Urinary bladder (tissue), 4 donors: Measurements from ENCODE around the gene MNS1. TPM values are rescaled to one million over a fixed set of nuclear protein-coding genes. Genes with fewer than 3 reads are reported as not detected.
"Not testable (repeated sequence)": the region's sequence is repeated elsewhere in the genome, so short reads cannot be mapped to it uniquely, and the experiment has no call there.

Experiments used
- DNase-seq: peaks from one replicate; pipeline ENCODE4 v3.0.0-alpha.2; 2015; ENCODE audit errors: extremely low spot score
- H3K27ac ChIP-seq: one replicate; pipeline ENCODE4 v1.5.1; 2013; ENCODE audit warnings: low read depth, mild to moderate bottlenecking, moderate library complexity
- H3K36me3 ChIP-seq: one replicate; pipeline ENCODE4 v1.6.1; 2013; ENCODE audit warnings: mild to moderate bottlenecking, moderate library complexity; ENCODE audit not compliant: insufficient read depth
- H3K4me1 ChIP-seq: one replicate; pipeline ENCODE4 v1.6.1; 2013; ENCODE audit warnings: mild to moderate bottlenecking, moderate library complexity; ENCODE audit not compliant: insufficient read depth
- H3K4me3 ChIP-seq: one replicate; pipeline ENCODE4 v1.5.1; 2013; ENCODE audit warnings: low read depth, low read length
- WGBS: extraction: QIAGEN DNeasy Blood & Tissue Kit; methylation state at CpG from one replicate; pipeline ENCODE4 v1.1.7; 2013; 5-methylcytosine and 5-hydroxymethylcytosine counted together
- polyA plus RNA-seq: library from polyadenylated mRNA; stranded (reverse); fragments of 200-250 nt; gene quantifications from one replicate; pipeline ENCODE4 v1.2.3, GENCODE V29; 2013
- total RNA-seq: library from RNA; depleted of rRNA; stranded (reverse); fragments of >200 nt; gene quantifications from one replicate; pipeline ENCODE4 v1.2.3, GENCODE V29; 2014
- donor health status: healthy with polysubstance abuse.
- donor health status: healthy.

Gene MNS1
- total and polyA plus RNA-seq, 2 donors: 2.0 to 7.1 TPM

GRCh38 chr15:56425976-56426375, 39.0 kb downstream of the MNS1 start:
- 100% methylated on average over 1 of the region's 1 CpG for WGBS
- H3K4me3 ChIP-seq: no peak overlapping the region
- H3K4me1 ChIP-seq: no peaks in the 10 kb centered on the region
- no peak for DNase-seq
- H3K27ac ChIP-seq: no peak overlapping the region
- no peaks in the 10 kb centered on the region for H3K36me3 ChIP-seq

DNA sequence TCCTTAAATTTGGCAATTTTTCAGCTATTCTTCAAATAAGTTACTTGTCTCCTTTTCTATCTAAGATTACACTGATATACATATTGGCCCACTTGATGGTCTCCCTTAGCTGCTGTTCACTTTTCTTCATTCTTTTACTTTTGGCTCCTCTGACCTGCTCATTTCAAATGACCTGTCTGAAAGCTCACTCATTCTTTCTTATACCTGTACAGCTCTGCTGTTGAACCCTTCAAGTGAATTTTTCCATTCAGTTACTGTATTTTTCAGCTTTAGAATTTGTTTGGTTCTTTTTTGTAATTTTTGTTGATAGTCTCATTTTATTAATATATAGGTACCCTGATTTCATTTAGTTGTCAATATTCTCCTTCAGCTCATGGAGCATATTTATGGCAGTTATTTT, 39.7 kb downstream of the MNS1 start:
- H3K4me3 ChIP-seq: no peak overlapping the region
- no peaks in the 10 kb centered on the region for H3K36me3 ChIP-seq
- no peak overlapping the region for H3K27ac ChIP-seq
- H3K4me1 ChIP-seq: no peaks in the 10 kb centered on the region
- DNase-seq: no peak

DNA sequence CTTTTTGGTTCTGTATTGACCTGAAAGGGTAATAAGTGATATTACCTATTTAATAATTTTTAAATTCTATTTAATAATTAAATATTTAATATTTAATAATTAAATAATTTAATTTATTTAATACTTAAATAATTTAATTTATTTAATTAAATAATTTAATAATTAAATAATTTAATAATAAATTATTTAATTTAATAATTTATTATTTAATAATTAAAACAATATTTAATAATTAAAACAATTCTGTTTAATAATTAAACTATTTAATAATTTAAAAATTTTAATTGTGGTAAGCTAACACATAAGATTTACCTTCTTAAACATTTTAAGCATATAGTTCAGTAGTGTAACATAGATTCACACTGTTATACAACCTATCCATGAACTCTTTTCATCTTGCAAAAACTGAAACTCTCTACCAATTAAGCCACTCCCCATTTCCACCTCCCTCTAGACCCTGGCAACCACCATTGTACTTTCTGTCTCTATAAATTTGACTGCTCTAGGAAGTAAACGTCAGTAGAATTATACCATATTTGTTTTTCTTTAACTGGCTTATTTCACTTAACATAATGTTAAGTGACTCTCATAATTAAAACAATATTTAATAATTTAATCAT, 51.7 kb downstream of the MNS1 start:
- DNase-seq, H3K36me3 ChIP-seq, H3K4me3 ChIP-seq, H3K4me1 ChIP-seq, H3K27ac ChIP-seq: not testable (repeated sequence)
- 74% methylated on average over 1 of the region's 1 CpG for WGBS

- no peak overlapping the region for H3K4me3 ChIP-seq
- H3K27ac ChIP-seq: no peak overlapping the region
- H3K4me1 ChIP-seq: no peaks in the 10 kb centered on the region
- DNase-seq: no peak
- WGBS: 62% methylated on average over 2 of the region's 2 CpGs
- no peaks in the 10 kb centered on the region for H3K36me3 ChIP-seq
Observed at GRCh38 chr15:56411122-56411749, 53.7 kb downstream of the MNS1 start.

- no peak overlapping the region for H3K4me3 ChIP-seq
- DNase-seq: no peak
- H3K36me3 ChIP-seq: no peaks in the 10 kb centered on the region
- H3K4me1 ChIP-seq: no peaks in the 10 kb centered on the region
- H3K27ac ChIP-seq: no peak overlapping the region
Observed at GRCh38 chr15:56410721-56411120, 54.2 kb downstream of the MNS1 start.

- 96% methylated on average over 11 of the region's 11 CpGs for WGBS
- H3K27ac ChIP-seq, DNase-seq: not testable (repeated sequence)
Observed at GRCh38 chr15:56399209-56399608, 65.7 kb downstream of the MNS1 start.

GRCh38 chr15:56397325-56397724, 67.6 kb downstream of the MNS1 start:
- not testable (repeated sequence) for H3K4me3 ChIP-seq, DNase-seq, H3K36me3 ChIP-seq, H3K4me1 ChIP-seq, H3K27ac ChIP-seq
- 93% methylated on average over 3 of the region's 3 CpGs for WGBS

More at GRCh38 chr15:56399209-56399608, 65.7 kb downstream of the MNS1 start:
- H3K36me3 ChIP-seq, H3K4me3 ChIP-seq, H3K4me1 ChIP-seq: not testable (repeated sequence)

DNA sequence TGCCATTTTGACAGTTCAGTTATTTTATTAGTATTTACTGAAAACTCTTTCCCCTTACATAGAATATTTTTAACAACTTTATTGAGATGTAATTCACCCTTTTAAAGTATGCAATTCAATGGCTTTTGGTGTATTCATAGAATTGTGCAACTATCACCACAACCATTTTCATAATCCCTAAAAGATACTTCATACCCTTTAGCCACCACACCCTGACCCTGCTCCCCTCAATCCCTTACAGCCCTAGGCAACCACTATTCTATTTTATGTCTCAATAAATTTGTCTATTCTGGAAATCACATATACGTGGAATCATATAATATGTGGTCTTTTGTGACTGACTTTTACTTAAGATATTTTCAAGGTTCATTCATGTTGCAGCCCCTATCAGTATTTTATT, 70.0 kb downstream of the MNS1 start:
- no peak for DNase-seq
- H3K27ac ChIP-seq: no peak overlapping the region
- no peaks in the 10 kb centered on the region for H3K4me1 ChIP-seq
- 93% methylated on average over 1 of the region's 1 CpG for WGBS
- no peak overlapping the region for H3K4me3 ChIP-seq
- H3K36me3 ChIP-seq: no peaks in the 10 kb centered on the region

DNA sequence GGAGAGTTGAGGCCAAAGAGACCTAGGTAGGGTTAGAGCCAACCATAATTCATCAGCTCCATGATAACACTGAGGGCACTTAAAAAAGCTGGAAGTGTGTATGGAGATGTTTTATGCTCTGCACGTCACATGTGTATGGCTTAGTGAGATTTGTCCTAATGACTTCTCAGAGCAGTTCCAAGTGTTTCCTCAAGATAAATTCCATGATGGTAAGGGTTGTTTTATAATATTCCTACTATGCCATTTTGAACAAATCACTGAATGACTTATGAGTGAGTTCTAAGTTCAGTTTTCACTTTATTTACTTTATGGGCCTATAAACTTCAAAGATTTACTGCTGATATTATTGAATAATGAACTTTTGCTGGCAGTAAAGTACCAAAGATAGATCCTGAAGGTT, 71.7 kb downstream of the MNS1 start:
- no peak for DNase-seq
- H3K4me1 ChIP-seq: no peaks in the 10 kb centered on the region
- no peak overlapping the region for H3K4me3 ChIP-seq
- no peaks in the 10 kb centered on the region for H3K36me3 ChIP-seq
- WGBS: 69% methylated on average over 1 of the region's 1 CpG
- no peak overlapping the region for H3K27ac ChIP-seq

- Histone ChIP-seq H3K4me1 (no peaks in the 10 kb centered on the region), H3K4me3 (no peak overlapping the region), H3K27ac (no peak overlapping the region), H3K36me3 (no peaks in the 10 kb centered on the region)
- DNase-seq: no peak
- WGBS: 96% methylated on average over 2 of the region's 2 CpGs
Observed at GRCh38 chr15:56390739-56391267, 74.1 kb downstream of the MNS1 start.

DNA sequence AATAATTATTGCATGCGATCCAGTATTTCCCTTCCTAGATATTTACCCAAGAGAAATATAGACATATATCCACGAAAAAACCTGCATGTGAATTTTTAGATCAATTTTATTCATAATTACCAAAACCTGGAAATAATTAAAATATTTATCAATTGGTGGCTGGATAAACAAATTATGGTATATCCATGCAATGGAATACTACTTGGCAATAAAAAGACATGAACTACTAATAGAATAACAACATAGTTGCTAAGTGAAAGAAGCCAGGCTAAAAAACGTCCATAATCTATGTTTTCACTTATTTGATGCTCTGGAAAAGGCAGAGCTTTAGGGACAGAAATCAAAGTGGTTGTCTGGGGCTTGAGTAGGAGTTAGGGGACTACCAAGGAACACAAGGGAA, 79.0 kb downstream of the MNS1 start:
- Histone ChIP-seq H3K36me3 (no peaks in the 10 kb centered on the region), H3K4me3 (no peak overlapping the region), H3K4me1 (no peaks in the 10 kb centered on the region), H3K27ac (no peak overlapping the region)
- WGBS: 89% methylated on average over 3 of the region's 3 CpGs
- no peak for DNase-seq

DNA sequence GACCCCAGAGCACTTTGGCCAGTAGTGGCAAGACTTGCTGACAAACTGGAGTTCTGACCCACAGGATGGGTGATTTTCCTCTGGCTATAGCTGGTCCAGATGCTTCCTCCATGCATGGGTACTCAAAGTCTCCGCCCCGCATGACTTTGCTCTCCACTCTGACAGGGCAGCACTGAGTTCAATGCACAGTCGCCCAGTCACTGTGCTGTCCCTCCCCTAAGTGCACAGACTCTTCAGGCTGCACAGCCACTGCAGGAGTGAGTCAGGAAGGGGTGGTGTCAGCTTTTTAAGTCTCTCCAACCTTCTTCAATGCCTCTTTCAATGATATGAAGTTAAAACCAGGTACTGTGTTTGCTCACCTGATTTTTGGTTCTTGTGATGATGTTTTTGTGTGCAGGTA, 81.9 kb downstream of the MNS1 start:
- Histone ChIP-seq H3K4me1 (no peaks in the 10 kb centered on the region), H3K27ac (no peak overlapping the region), H3K4me3 (no peak overlapping the region), H3K36me3 (no peaks in the 10 kb centered on the region)
- no peak for DNase-seq
- 95% methylated on average over 3 of the region's 3 CpGs for WGBS
